DND-41 (cell line): ENCODE measurements around the gene ZGPAT.
A peak's percentile ranks its signal among the peaks of the same experiment; 100 is the strongest.

Source experiments
- ATAC-seq: fragments of 200-7000 bp; cut with Tn5 transposase; 3 replicates; pipeline ENCODE4 v1.9.1; 2021; ENCODE audit warnings: low read depth; ENCODE audit not compliant: insufficient read depth
- DNase-seq: peaks from one replicate; pipeline ENCODE4 v3.0.0-alpha.2; 2020
- H2AFZ ChIP-seq: 2 replicates; pipeline ENCODE4 v1.6.0; 2012; ENCODE audit warnings: low read depth, low read length
- H3K27ac ChIP-seq: 2 replicates; pipeline ENCODE4 v1.5.1; 2012; ENCODE audit warnings: low read length, inconsistent platforms
- H3K27me3 ChIP-seq: fragments of 200-600 bp; sonication (generic); 2 replicates; pipeline ENCODE4 v1.6.0; 2012; ENCODE audit warnings: low read length, mild to moderate bottlenecking, inconsistent platforms; ENCODE audit not compliant: insufficient read depth, poor library complexity
- H3K36me3 ChIP-seq: 2 replicates; pipeline ENCODE4 v1.5.1; 2012; ENCODE audit warnings: low read length, inconsistent platforms; ENCODE audit not compliant: insufficient read depth
- H3K4me1 ChIP-seq: 2 replicates; pipeline ENCODE4 v1.5.1; 2012; ENCODE audit warnings: mild to moderate bottlenecking, low read length; ENCODE audit not compliant: insufficient read depth
- H3K4me2 ChIP-seq: 2 replicates; pipeline ENCODE4 v1.6.0; 2012; ENCODE audit warnings: mild to moderate bottlenecking, moderate library complexity, low read length, inconsistent platforms; ENCODE audit not compliant: insufficient read depth
- H3K4me3 ChIP-seq, 2 experiments: fragments of 200-600 bp in 1 of 2; shearing (Covaris generic) in 1 of 2; 2 replicates each; pipeline ENCODE4 v1.5.1; 2012 to 2016; ENCODE audit warnings: inconsistent platforms in 2 of 2, low read length in 2 of 2, mild to moderate bottlenecking in 2 of 2, low read depth in 1 of 2, moderate library complexity in 1 of 2
- H3K79me2 ChIP-seq: 2 replicates; pipeline ENCODE4 v1.6.0; 2012; ENCODE audit warnings: low read length, inconsistent platforms; ENCODE audit not compliant: insufficient read depth
- H3K9ac ChIP-seq: 2 replicates; pipeline ENCODE4 v1.6.0; 2012; ENCODE audit warnings: low read depth, mild to moderate bottlenecking, inconsistent platforms, low read length, moderate library complexity
- H3K9me3 ChIP-seq: 2 replicates; pipeline ENCODE4 v1.5.1; 2012; ENCODE audit warnings: low read length, moderate library complexity, mild to moderate bottlenecking, inconsistent platforms; ENCODE audit not compliant: insufficient read depth, severe bottlenecking
- H4K20me1 ChIP-seq: 2 replicates; pipeline ENCODE4 v1.6.0; 2012; ENCODE audit warnings: low read length; ENCODE audit not compliant: insufficient read depth
- CTCF ChIP-seq: IDR thresholded peaks from 2 replicates; pipeline ENCODE4 v1.5.1; 2012; ENCODE audit warnings: borderline replicate concordance, low read length, moderate library complexity, mild to moderate bottlenecking; ENCODE audit not compliant: poor library complexity, severe bottlenecking; ENCODE audit errors: extremely low read depth
- EZH2 ChIP-seq: IDR thresholded peaks from 3 replicates; pipeline ENCODE4 v1.6.1; 2012; ENCODE audit warnings: borderline replicate concordance, low read depth, mild to moderate bottlenecking, moderate library complexity, low read length, inconsistent platforms; ENCODE audit not compliant: severe bottlenecking

ZGPAT gene

GRCh38 chr20:63664861-63665594 is 42.8 kb upstream of the ZGPAT start:
- peaks cover 89% of the 10 kb centered on the region for H3K36me3 ChIP-seq
- peak; percentile 30; the same call in 1 of the 3 replicates for ATAC-seq

DNA sequence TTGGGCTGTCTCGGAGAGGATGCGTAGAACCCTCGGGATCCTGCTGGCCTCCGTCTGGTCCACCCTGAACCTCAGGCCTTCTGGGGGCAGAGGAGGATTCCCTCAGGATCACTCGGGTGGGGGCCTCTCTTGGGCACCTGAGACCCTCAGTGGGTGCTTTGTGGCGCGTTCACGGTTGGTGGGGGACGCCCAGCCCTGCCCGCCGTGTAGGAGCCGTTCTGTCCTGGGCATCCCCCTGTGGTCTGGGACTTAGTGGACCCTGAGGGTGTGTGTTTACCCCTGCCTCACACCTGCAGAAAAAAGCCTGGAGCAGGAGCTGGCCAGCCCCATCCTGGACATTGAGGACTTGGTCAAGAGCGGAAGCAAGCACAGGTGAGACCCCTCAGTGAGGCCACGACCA is 42.1 kb upstream of the ZGPAT start:
- ATAC-seq (no peak), DNase-seq (no peak)
- peaks cover 18% of the 10 kb centered on the region; the same call in 1 of the 2 replicates for H4K20me1 ChIP-seq
- no peaks in the 10 kb centered on the region for H3K9me3 ChIP-seq
- no peak overlapping the region for H2AFZ ChIP-seq
- TF ChIP-seq CTCF (no peak), EZH2 (no peak)
- H3K27me3 ChIP-seq, result no peaks in the 10 kb centered on the region
- no peak overlapping the region for H3K9ac ChIP-seq
- no peaks in the 10 kb centered on the region; the same call in 1 of the 2 replicates for H3K4me1 ChIP-seq
- no peak overlapping the region for H3K4me3 ChIP-seq
- no peak overlapping the region for H3K27ac ChIP-seq
- peaks cover 83% of the 10 kb centered on the region for H3K36me3 ChIP-seq
- no peak overlapping the region for H3K4me2 ChIP-seq
- peaks cover 36% of the 10 kb centered on the region; the same call in 1 of the 2 replicates for H3K79me2 ChIP-seq

More at GRCh38 chr20:63664861-63665594, 42.8 kb upstream of the ZGPAT start:
- Histone ChIP-seq H3K4me2 (no peak overlapping the region), H3K27me3 (no peaks in the 10 kb centered on the region), H4K20me1 (peaks cover 18% of the 10 kb centered on the region; the same call in 1 of the 2 replicates), H3K9me3 (no peaks in the 10 kb centered on the region), H3K4me1 (peaks cover 6% of the 10 kb centered on the region; the same call in 1 of the 2 replicates), H3K79me2 (peaks cover 42% of the 10 kb centered on the region), H3K9ac (no peak overlapping the region), H3K27ac (no peak overlapping the region), H3K4me3 (no peak overlapping the region), H2AFZ (no peak overlapping the region)
- TF ChIP-seq EZH2 (no peak), CTCF (no peak)
- no peak for DNase-seq

- TF ChIP-seq CTCF (no peak), EZH2 (no peak)
- H3K36me3 ChIP-seq, result peaks cover 76% of the 10 kb centered on the region
Measured at GRCh38 chr20:63667858-63668257, 40.0 kb upstream of the ZGPAT start.

More at GRCh38 chr20:63667858-63668257, 40.0 kb upstream of the ZGPAT start:
- no peak overlapping the region for H3K9ac ChIP-seq
- H3K79me2 ChIP-seq, result peaks cover 15% of the 10 kb centered on the region; the same call in 1 of the 2 replicates
- H3K27me3 ChIP-seq, result no peaks in the 10 kb centered on the region
- H3K27ac ChIP-seq, result no peak overlapping the region
- no peaks in the 10 kb centered on the region for H3K9me3 ChIP-seq
- no peak for ATAC-seq
- no peak overlapping the region for H3K4me2 ChIP-seq
- H3K4me1 ChIP-seq, result no peaks in the 10 kb centered on the region
- H4K20me1 ChIP-seq, result peaks cover 13% of the 10 kb centered on the region; the same call in 1 of the 2 replicates
- H3K4me3 ChIP-seq, result no peak overlapping the region
- no peak overlapping the region for H2AFZ ChIP-seq
- DNase-seq, result no peak
